MM.1S (cell line): Measurements from ENCODE around the gene AXL.
A peak's percentile ranks its signal among the peaks of the same experiment; 100 is the strongest.

Source experiments
- DNase-seq: peaks from one replicate; pipeline ENCODE4 v3.0.0-alpha.2; 2015
- H2AFZ ChIP-seq: fragments of 300-600 bp; sonication (generic); 2 replicates; pipeline ENCODE4 v1.6.0; 2016; ENCODE audit warnings: antibody characterized with exemption, low read length
- H3F3A ChIP-seq: fragments of 300-600 bp; sonication (generic); 2 replicates; pipeline ENCODE4 v1.6.1; 2016; ENCODE audit warnings: mild to moderate bottlenecking, antibody characterized with exemption, low read length, moderate library complexity, mixed read lengths; ENCODE audit not compliant: insufficient read depth
- H3K27ac ChIP-seq: fragments of 300-600 bp; sonication (generic); 2 replicates; pipeline ENCODE4 v1.5.1; 2016; ENCODE audit warnings: mild to moderate bottlenecking, low read length
- H3K27me3 ChIP-seq: fragments of 300-600 bp; sonication (generic); replicated peaks from 2 replicates; pipeline ENCODE4 v1.6.0; 2016; ENCODE audit warnings: low read length; ENCODE audit not compliant: insufficient read depth
- H3K36me3 ChIP-seq: fragments of 300-600 bp; sonication (generic); replicated peaks from 2 replicates; pipeline ENCODE4 v1.6.1; 2016; ENCODE audit warnings: mild to moderate bottlenecking, low read length, mixed read lengths; ENCODE audit not compliant: insufficient read depth
- H3K4me1 ChIP-seq: fragments of 300-600 bp; sonication (generic); 2 replicates; pipeline ENCODE4 v1.6.1; 2016; ENCODE audit warnings: low read length, mixed read lengths
- H3K4me2 ChIP-seq: fragments of 300-600 bp; sonication (generic); 2 replicates; pipeline ENCODE4 v1.6.0; 2016; ENCODE audit warnings: low read depth, low read length
- H3K4me3 ChIP-seq: fragments of 300-600 bp; sonication (generic); 2 replicates; pipeline ENCODE4 v1.5.1; 2016; ENCODE audit warnings: low read length, mixed read lengths
- H3K79me2 ChIP-seq: fragments of 300-600 bp; sonication (generic); 2 replicates; pipeline ENCODE4 v1.6.1; 2016; ENCODE audit warnings: mixed run types, low read length, mixed read lengths
- H3K9ac ChIP-seq: fragments of 300-600 bp; sonication (generic); 2 replicates; pipeline ENCODE4 v1.6.1; 2016; ENCODE audit warnings: low read length, mixed read lengths
- H3K9me2 ChIP-seq: fragments of 300-600 bp; sonication (generic); replicated peaks from 2 replicates; pipeline ENCODE4 v1.6.1; 2016; ENCODE audit warnings: mild to moderate bottlenecking, low read length, mixed read lengths; ENCODE audit not compliant: insufficient read depth
- H3K9me3 ChIP-seq: fragments of 300-600 bp; sonication (generic); replicated peaks from 2 replicates; pipeline ENCODE4 v1.6.1; 2016; ENCODE audit warnings: mild to moderate bottlenecking, low read length, mixed read lengths; ENCODE audit not compliant: insufficient read depth
- H4K20me1 ChIP-seq: fragments of 300-600 bp; sonication (generic); 2 replicates; pipeline ENCODE4 v1.6.1; 2016; ENCODE audit warnings: mild to moderate bottlenecking, low read length, moderate library complexity, mixed read lengths; ENCODE audit not compliant: insufficient read depth
- CTCF ChIP-seq: fragments of 300-600 bp; sonication (generic); IDR thresholded peaks from 2 replicates; pipeline ENCODE4 v1.5.1; 2016; ENCODE audit warnings: antibody characterized with exemption, low read length, mixed read lengths
- EZH2 ChIP-seq: fragments of 300-600 bp; sonication (generic); optimal IDR thresholded peaks from 2 replicates; pipeline ENCODE3; 2017; ENCODE audit warnings: low read depth, mild to moderate bottlenecking, antibody characterized with exemption, low read length, mixed read lengths
- EZH2phosphoT487 ChIP-seq: fragments of 300-600 bp; sonication (generic); IDR thresholded peaks from 2 replicates; pipeline ENCODE4 v1.6.1; 2018; ENCODE audit warnings: antibody characterized with exemption, low read length

Gene AXL

GRCh38 chr19:41307954-41308449, 89.0 kb downstream of the AXL start:
- H3K4me2 ChIP-seq: peak overlapping the region; percentile 90

GRCh38 chr19:41308450-41309179, 89.6 kb downstream of the AXL start:
- Histone ChIP-seq H3K27ac (peak overlapping the region; percentile 90), H3K79me2 (peaks cover 65% of the 10 kb centered on the region), H3K27me3 (no peaks in the 10 kb centered on the region), H3K36me3 (no peaks in the 10 kb centered on the region; the same call in 1 of the 2 replicates), H3K9me2 (no peaks in the 10 kb centered on the region), H4K20me1 (no peaks in the 10 kb centered on the region), H3F3A (peaks cover 32% of the 10 kb centered on the region), H3K4me2 (peak overlapping the region; percentile 90), H2AFZ (0 out of 2 replicates have a peak overlapping the region, but pooled peaks have one; percentile 31), H3K9ac (peak overlapping the region; percentile 96), H3K4me3 (peak overlapping the region; percentile 94), H3K9me3 (no peaks in the 10 kb centered on the region), H3K4me1 (peaks cover 36% of the 10 kb centered on the region)
- peak; percentile 89 for DNase-seq
- no peak for TF ChIP-seq EZH2
- peak; percentile 95 for TF ChIP-seq CTCF

More at GRCh38 chr19:41307954-41308449, 89.0 kb downstream of the AXL start:
- no peaks in the 10 kb centered on the region for H3K27me3 ChIP-seq
- no peaks in the 10 kb centered on the region; the same call in 1 of the 2 replicates for H3K36me3 ChIP-seq
- H3K9me2 ChIP-seq: no peaks in the 10 kb centered on the region
- H3K27ac ChIP-seq: peak overlapping the region; percentile 90
- no peak for DNase-seq
- H2AFZ ChIP-seq: 0 out of 2 replicates have a peak overlapping the region, but pooled peaks have one; percentile 31
- no peaks in the 10 kb centered on the region for H4K20me1 ChIP-seq
- H3K9me3 ChIP-seq: no peaks in the 10 kb centered on the region
- H3K9ac ChIP-seq: peak overlapping the region; percentile 96
- no peak overlapping the region for H3K4me3 ChIP-seq
- no peak for TF ChIP-seq CTCF
- no peak for TF ChIP-seq EZH2phosphoT487
- TF ChIP-seq EZH2: no peak
- H3F3A ChIP-seq: peaks cover 32% of the 10 kb centered on the region
- H3K4me1 ChIP-seq: peaks cover 36% of the 10 kb centered on the region
- peaks cover 61% of the 10 kb centered on the region for H3K79me2 ChIP-seq

- TF ChIP-seq CTCF: no peak
- TF ChIP-seq EZH2: no peak
- TF ChIP-seq EZH2phosphoT487: no peak
- Histone ChIP-seq H3K9me3 (no peaks in the 10 kb centered on the region), H3K79me2 (peaks cover 67% of the 10 kb centered on the region), H3K4me1 (peaks cover 36% of the 10 kb centered on the region), H3K36me3 (no peaks in the 10 kb centered on the region; the same call in 1 of the 2 replicates), H3K27me3 (no peaks in the 10 kb centered on the region), H3K9me2 (no peaks in the 10 kb centered on the region), H2AFZ (peak overlapping the region; percentile 78), H3K27ac (peak overlapping the region; percentile 90; the same call in 1 of the 2 replicates), H4K20me1 (no peaks in the 10 kb centered on the region), H3K4me3 (peak overlapping the region; percentile 94), H3K4me2 (peak overlapping the region; percentile 90), H3F3A (peaks cover 32% of the 10 kb centered on the region), H3K9ac (peak overlapping the region; percentile 96)
- DNase-seq: no peak
Measured at GRCh38 chr19:41309180-41310032, 90.4 kb downstream of the AXL start.
